Heart left ventricle (tissue), 13 donors: Measurements from ENCODE around the gene PYGB.

Source experiments
- POLR2A ChIP-seq, 2 donors: fragments of 450-650 bp; IDR thresholded peaks; one replicate each; pipeline ENCODE4 v1.6.1; 2017; ENCODE audit warnings: antibody characterized with exemption in 2 of 2, mild to moderate bottlenecking in 2 of 2, moderate library complexity in 2 of 2
- TF ChIP-seq, protein P1 (sequence below), 12 donors: fragments of 200-600 bp; sonication (generic) in 4 of 12; IDR thresholded peaks; one replicate each; pipeline versions ENCODE4 v1.5.0 to v1.8.0; 2018 to 2022; ENCODE audit warnings: antibody characterized with exemption in 12 of 12, mild to moderate bottlenecking in 5 of 12
- donor health status: ischemic (EF 13 %, LVEDD 7.1; RV severe dilation, severe dysfunction).
- donor health status: DM: no; HTN: yes; CAD: no.
- donor health status: DM: no; HTN: no; CAD: no.
- donor health status: ischemic (EF 25% LVEDD 6.9; RV normal size, moderate dysfunction).
- donor health status: ischemic (EF 25% LVEDD 5.7; RV mildly dilated, moderate dysfunction).
- donor health status: ischemic (EF 35%, LVEDD 5.7; RV mildly dilated, moderate dysfunction).
- donor health status: nonischemic (EF 11% LVEDD 7.7; RV severe dilation, severe dysfunction).
- donor health status: DM: yes; HTN: yes; CAD: no.
- donor health status: PGD.
- donor health status: ischemic (EF 29% LVEDD 5.4; RV normal size, mild dysfunction).
- donor health status: nonischemic (EF 23%, LVEDD 6.1; RV moderate dilation, normal function).

DNA sequence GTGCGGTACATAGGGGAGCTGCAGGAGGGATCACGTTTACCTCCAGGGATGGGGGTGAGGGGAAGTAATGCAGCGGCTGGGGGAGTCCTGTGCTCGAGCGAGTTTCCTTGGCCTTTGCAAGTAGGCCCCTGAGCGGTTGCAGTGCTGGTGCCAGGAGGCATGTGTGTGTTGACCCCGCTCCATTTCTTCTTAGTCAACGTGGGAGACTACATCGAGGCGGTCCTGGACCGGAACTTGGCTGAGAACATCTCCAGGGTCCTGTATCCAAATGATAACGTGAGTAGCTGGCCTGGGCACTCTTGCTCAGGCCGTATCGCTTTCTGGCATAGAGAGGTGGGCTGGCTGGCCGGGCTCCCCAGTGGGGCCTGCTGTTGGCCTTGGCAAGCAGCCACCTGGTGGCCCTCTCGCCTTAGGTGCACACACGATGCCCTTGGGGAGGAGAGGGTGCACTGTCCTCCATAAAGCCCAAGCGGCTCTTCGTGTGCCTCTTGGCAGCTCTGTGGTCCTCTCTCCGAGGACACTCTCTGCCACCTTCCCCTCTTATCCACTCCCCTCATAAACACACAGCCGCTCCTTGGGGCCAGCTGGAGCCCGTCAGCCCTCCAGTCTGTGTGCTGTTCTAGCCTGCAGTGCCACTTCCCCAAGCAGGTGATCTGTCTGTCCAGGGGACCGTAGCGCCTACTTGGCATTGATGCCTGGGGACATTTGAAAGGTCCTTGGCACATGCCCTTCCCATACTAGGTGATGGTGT, 29.3 kb downstream of the PYGB start:
- TF ChIP-seq, protein P1, sequence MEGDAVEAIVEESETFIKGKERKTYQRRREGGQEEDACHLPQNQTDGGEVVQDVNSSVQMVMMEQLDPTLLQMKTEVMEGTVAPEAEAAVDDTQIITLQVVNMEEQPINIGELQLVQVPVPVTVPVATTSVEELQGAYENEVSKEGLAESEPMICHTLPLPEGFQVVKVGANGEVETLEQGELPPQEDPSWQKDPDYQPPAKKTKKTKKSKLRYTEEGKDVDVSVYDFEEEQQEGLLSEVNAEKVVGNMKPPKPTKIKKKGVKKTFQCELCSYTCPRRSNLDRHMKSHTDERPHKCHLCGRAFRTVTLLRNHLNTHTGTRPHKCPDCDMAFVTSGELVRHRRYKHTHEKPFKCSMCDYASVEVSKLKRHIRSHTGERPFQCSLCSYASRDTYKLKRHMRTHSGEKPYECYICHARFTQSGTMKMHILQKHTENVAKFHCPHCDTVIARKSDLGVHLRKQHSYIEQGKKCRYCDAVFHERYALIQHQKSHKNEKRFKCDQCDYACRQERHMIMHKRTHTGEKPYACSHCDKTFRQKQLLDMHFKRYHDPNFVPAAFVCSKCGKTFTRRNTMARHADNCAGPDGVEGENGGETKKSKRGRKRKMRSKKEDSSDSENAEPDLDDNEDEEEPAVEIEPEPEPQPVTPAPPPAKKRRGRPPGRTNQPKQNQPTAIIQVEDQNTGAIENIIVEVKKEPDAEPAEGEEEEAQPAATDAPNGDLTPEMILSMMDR (IDR thresholded peaks at IDR 0.05): no peak
- no peak for TF ChIP-seq POLR2A (IDR thresholded peaks at IDR 0.05)
